HPDE6-E6E7 (cell line): ENCODE measurements around the gene SCT.

ENCODE experiments used
- DNase-seq: peaks from one replicate; pipeline ENCODE4 v3.0.0; 2011; ENCODE audit warnings: missing footprints; ENCODE audit errors: extremely low spot score

The SCT gene

GRCh38 chr11:610146-610801, 16.7 kb downstream of the SCT start:
- no peak for DNase-seq

GRCh38 chr11:609341-609811, 17.6 kb downstream of the SCT start:
- DNase-seq, result no peak

DNA sequence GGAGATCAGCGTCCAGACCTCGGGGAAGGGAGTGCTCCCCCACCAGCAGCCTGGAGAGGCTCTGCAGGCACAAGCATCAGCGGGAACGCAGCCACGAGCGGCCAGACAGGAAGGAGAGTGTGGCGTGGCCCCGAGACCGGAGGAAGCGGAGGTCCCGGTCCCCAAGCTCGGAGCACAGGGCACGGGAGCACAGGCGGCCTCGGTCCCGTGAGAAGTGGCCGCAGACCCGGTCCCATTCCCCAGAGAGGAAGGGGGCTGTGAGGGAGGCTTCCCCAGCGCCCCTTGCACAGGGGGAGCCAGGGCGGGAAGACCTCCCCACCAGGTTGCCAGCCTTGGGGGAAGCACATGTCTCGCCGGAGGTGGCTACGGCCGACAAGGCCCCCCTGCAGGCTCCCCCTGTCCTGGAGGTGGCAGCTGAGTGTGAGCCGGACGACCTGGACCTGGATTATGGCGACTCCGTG, 18.2 kb downstream of the SCT start:
- no peak for DNase-seq

- no peak for DNase-seq
These were observed 18.9 kb downstream of the SCT start for GRCh38 chr11:607971-608659.

DNA sequence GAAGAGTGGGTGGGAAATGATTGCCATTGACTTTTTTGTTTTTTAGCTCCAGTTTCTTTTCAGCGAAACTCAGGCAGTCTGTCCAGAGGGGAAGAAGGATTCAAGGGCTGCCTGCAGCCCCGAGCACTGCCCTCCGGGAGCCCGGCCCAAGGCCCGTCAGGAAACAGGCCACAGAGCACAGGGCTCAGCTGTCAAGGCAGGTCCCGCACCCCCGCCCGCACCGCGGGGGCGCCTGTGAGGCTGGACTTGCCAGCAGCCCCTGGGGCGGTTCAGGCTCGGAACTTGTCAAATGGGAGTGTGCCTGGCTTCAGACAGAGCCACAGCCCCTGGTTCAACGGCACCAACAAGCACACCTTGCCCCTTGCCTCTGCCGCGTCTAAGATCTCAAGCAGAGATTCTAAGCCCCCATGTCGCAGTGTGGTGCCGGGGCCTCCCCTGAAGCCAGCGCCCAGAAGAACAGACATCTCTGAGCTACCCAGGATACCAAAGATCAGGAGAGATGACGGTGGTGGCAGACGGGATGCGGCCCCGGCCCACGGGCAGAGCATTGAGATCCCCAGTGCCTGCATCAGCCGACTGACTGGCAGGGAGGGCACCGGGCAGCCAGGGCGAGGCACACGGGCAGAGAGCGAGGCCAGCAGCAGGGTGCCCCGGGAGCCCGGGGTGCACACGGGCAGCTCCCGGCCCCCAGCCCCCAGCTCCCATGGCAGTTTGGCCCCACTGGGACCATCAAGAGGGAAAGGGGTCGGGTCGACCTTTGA, 19.8 kb downstream of the SCT start:
- DNase-seq, result no peak

DNA sequence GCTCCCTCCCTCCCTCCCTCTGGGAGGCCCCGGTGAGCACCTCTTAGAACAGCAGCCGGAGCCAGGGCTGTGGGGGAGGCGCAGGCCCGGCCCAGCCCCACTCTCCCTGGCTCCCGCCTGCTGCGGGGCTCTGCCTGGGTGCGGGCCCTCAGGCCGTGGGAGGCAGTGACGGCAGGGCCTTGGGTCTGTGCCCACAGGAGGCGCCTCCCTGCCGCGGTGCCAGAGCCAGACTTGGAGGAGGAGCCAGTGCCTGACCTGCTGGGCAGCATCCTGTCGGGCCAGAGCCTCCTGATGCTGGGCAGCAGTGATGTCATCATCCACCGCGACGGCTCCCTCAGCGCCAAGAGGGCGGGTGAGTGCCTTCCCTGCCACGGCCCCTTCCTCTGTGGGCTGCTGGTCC, 20.7 kb downstream of the SCT start:
- no peak for DNase-seq

DNA sequence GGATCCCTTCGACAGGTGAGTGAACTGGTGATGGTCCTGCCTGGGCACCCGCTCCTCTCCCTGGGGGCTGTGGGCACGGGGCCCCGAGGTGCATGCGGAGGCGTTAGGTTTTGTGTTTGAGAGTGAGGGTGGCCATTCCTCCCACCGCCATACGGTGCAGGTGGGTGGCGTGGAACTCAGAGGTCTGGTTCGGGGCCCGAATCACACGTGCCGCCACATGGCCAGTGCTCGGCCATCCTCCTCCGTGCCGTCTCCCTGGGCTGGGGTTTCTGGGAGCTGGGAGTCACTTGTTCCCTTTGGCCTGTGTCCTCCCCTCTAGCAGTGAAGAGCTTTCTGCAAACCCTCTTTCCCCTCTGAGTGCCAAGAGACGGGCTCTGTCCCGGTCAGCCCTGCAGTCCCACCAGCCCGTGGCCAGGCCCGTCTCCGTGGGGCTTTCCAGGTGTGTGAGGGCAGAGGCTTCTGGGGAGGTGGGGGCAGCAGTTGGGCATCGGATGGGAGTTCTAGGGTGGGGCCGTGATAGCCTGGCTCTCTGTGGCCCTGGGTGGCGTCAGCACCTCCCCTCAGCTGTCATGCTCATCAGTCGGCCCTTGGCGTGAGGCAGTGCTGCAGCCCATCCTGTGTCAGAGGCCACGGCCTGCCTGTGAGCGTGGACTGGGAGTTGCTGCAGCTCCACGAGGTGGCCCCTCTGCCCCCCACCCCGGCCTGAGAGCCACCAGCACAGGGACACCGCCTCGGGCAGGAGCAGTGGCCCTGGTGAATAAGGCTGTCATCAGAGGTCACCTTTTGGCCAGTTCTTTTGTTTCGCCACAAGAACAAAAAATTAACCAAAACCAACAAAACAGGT, 21.5 kb downstream of the SCT start:
- DNase-seq, result no peak

DNA sequence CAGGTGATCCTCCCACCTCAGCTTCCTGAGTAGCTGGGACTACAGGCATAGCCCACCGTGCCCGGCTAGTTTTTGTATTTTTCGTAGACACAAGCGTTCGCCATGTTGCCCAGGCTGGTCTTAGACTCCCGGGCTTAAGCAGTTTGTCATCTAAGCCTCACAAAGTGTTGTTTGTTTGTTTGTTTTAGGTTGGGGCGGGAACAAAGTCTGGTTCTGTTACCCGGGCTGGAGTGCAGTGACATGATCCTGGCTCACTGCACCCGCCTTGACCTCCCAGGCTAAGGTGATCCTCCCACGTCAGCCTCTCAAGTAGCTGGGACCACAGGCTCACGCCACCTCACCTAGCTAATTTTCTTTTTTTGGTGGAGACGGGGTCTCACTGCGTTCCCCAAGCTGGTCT, 23.8 kb downstream of the SCT start:
- no peak for DNase-seq

GRCh38 chr11:601573-602245, 25.3 kb downstream of the SCT start:
- DNase-seq, result no peak

- DNase-seq, result no peak
These were observed 28.8 kb downstream of the SCT start for GRCh38 chr11:598005-598680.

GRCh38 chr11:597166-597725, 29.7 kb downstream of the SCT start:
- DNase-seq, result no peak

GRCh38 chr11:596374-596773, 30.6 kb downstream of the SCT start:
- no peak for DNase-seq

GRCh38 chr11:595400-595799, 31.6 kb downstream of the SCT start:
- no peak for DNase-seq

- DNase-seq, result no peak
These were observed 33.6 kb downstream of the SCT start for GRCh38 chr11:593347-593746.

- DNase-seq, result no peak
These were observed 34.1 kb downstream of the SCT start for GRCh38 chr11:592918-593317.

- DNase-seq, result no peak
These were observed 34.5 kb downstream of the SCT start for GRCh38 chr11:592501-592900.

- DNase-seq, result no peak
These were observed 36.0 kb downstream of the SCT start for GRCh38 chr11:590997-591396.

- DNase-seq, result no peak
These were observed 37.2 kb downstream of the SCT start for GRCh38 chr11:589798-590197.

GRCh38 chr11:587978-588380, 39.0 kb downstream of the SCT start:
- DNase-seq, result no peak

DNA sequence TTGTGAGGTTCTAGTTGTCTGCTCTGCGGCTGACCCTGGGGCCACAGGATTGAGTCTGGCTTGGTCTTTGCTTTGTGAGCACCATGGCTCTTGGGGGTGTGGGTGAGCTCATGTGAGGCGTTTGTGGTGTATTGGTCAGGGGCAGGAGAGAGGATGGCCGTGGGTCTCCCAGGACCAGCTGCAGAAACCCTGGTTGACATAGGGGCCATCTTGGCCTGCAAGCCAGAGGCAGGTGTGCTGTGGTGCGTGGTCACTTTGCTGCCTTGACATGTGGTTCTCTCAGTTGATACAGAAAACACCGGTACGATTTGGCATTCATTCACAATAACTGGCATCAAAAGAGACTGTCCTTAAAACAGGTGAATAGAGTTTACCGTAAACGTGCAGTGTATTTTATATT, 39.4 kb downstream of the SCT start:
- no peak for DNase-seq
